NK-92 treated with Interleukin-12 subunit alpha and Interleukin-12 subunit beta, amount 100 ng/mL, for 24 hours (cell line): ENCODE data around the gene CORO1C.

Experiments
- DNase-seq: peaks from one replicate; lab custom pipeline; 2025; lab: John Stamatoyannopoulos, UW

The CORO1C gene

DNA sequence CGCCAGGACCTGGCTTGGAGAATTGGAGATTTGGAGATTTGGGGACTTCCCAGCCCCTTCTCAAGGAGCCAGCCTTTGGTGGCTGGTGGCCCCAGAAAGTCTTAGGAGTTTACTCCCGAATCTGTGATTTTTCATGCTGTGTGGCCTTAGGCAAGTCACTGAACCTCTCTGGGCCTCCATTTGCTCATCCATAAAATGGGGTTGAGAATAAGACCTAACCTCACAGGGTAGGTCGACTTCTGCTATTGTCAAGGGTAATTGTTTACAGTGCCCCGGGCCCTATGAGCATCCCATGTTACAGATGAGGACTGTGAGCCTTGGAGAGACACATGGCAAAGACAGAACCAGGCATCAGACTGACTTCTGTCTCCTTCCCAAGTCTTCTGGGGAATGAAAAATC is 117.3 kb downstream of the CORO1C start:
- DNase-seq = no peak

DNA sequence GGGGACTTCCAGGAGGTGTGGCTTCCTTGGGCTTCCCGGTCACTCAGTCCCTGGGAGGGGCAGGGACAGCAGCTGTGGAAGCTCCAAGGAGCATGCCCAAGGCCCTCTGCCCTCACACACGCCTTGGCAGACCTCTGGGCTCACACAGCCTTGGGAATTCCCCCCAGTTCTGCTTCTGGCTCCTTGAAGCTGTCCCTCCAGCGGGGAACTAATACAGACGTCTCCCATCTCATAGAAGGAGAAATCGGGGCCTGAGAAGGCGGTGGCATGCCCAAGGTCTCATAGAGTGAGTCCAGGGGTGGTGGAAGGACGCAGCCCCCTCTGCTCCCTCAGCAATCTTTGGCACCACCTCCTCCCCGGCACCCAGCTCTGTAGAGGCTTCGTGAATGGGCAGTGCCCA is 117.8 kb downstream of the CORO1C start:
- DNase-seq = no peak

GRCh38 chr12:108612788-108613282 is 118.5 kb downstream of the CORO1C start:
- no peak for DNase-seq

DNA sequence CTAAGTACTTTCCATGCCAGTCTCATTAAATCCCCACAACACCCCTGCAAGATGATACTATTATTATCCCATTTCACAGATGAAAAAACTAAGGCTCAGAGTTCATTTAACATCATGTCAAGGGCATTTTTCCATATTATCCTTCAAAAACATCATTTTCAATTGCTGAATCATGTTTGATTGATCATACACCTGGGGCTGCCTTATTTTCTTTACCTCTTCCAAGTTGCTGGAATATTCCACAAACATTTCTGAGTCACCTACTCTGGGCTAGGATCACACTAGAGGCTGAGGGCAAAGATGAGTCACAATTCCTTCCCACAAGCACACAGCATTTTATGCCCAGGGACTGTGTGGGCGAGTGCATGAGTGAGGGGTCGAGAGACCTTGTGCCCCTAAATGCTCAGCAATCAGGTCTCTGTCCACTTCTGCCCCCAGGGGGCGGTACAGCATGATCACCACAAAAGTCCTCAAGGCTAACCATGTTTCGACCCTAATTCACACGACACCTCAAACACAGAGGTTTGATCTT is 119.4 kb downstream of the CORO1C start:
- peak; percentile 30 for DNase-seq

- no peak for DNase-seq
These were observed 120.3 kb downstream of the CORO1C start for GRCh38 chr12:108610856-108611605.

DNA sequence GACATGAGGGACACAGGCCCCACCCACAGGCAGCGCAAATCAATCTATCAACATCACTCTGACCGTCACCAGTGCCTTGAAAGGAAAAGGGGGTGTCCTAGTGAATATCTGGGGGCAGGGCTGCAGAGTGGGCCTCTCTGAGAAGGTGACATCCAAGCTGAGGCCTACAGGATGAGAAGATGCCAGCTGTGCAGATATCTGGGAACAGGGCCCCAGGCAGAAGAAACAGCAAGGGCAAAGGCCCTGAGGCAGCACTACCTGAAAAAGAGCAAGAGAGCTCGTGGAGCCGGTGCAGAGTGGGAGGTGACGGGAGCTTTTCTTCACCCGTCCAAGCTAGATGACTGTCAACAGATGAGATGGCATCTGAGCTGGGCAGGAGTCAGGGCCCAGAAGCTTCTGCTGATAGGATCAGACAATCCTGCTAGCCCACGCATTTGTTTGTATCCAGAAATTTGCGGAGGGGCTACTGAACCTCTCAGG is 120.9 kb downstream of the CORO1C start:
- DNase-seq = no peak

GRCh38 chr12:108609537-108610335 is 121.6 kb downstream of the CORO1C start:
- no peak for DNase-seq

DNA sequence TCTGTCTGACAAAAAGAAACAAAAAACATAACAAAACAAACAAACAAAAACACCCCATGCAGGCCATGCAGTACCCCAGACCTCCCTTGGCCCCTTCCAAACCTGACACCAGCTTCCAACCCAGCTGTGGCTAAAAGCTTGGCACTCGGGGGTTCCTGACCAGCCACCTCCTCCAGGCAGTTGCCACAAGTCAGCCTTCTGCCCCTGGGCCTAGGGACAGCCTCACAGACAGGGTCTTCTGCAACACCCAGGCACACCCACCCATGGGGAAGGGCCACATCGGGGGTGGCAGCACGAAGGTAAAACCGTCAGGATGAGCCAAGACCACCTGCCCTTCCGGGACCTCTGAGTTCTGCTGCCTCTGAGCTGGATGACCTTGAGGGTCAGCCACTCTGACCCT is 122.7 kb downstream of the CORO1C start:
- DNase-seq = no peak

GRCh38 chr12:108607981-108608600 is 123.2 kb downstream of the CORO1C start:
- no peak for DNase-seq

DNA sequence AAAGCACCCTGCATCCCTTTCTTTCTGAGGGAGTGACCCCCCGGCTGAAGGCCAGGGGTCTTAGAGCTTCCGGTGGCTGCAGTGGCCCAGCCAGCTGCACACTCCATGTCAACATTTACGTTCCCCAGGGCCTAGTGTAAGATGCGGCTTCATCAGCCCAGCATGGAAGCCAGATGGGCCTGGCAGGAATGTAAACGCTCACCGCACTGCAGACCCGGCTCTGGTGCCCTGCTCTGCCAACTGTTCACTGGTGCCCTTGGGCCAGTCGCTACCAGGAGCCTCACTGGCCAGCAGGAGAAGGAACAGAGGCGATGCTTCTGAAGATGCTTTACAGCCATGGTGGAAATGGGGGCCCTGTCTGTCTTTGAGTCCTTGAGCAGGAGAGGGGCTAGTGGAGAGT is 124.8 kb downstream of the CORO1C start:
- DNase-seq = no peak

DNA sequence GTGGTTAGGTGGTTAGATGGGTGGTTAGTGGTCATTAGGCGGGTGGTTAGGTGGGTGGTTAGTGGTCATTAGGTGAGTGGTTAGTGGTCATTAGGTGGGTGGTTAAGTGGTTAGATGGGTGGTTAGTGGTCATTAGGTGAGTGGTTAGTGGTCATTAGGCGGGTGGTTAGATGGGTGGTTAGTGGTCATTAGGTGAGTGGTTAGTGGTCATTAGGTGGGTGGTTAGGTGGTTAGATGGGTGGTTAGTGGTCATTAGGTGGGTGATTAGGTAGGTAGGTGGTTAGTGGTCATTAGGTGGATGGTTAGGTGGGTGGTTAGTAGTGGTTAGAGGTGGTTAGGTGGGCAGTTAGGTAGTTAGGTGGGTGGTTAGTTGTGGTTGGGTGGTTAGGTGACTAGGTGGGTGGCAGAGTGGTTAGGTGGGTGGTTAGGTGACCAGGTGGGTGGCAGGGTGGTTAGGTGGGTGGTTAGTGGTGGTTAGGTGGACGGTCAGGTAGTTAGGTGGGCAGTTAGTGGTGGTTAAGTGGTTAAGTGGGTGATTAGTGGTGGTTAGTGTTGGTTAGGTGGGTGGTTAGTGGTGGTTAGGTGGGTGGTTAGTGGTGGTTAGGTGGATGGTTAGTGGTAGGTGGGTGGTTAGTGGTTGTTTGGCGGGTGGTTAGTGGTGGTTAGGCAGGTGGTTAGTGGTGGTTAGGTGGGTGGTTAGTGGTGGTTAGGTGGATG is 125.5 kb downstream of the CORO1C start:
- no peak for DNase-seq

- no peak for DNase-seq
These were observed 126.2 kb downstream of the CORO1C start for GRCh38 chr12:108605000-108605689.

GRCh38 chr12:108604208-108604941 is 126.9 kb downstream of the CORO1C start:
- no peak for DNase-seq

- no peak for DNase-seq
These were observed 127.6 kb downstream of the CORO1C start for GRCh38 chr12:108603743-108604142.

DNA sequence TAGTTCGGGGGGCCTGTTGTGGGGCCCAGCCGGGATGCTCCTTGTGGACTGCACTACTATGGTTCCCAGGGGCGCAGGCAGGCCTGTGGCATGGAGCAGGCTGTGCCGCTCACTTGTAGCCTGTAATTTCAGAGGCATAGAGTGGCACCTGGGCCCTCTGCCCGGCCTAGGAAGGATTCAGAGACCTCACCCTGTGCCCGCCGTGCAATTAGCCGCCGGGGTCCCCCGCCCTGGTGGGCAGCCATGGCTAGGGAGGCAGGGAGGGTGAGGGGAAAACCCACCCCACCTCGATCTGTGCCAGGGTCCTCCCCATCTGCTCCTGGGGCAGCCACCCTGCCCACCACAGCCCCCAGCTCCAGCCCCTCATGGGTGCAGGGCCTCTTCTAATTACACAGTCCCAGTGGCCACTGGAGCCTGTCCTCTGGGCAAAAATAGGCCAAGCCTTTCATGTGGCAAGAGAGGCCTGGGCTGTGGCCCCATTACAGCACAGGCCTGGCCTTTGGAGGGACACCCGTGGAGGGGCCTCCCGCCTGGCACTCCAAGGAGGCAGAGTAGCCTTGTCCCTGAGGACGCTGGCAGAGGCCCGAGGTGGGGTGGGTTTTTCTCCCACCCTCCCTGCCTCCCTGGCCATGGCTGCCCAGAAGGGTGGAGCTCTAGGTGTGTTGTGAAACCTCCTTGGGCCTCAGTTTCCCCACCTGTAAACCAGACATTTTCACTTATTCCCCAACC is 128.2 kb downstream of the CORO1C start:
- DNase-seq = no peak

- DNase-seq = no peak
These were observed 129.1 kb downstream of the CORO1C start for GRCh38 chr12:108602209-108602705.

DNA sequence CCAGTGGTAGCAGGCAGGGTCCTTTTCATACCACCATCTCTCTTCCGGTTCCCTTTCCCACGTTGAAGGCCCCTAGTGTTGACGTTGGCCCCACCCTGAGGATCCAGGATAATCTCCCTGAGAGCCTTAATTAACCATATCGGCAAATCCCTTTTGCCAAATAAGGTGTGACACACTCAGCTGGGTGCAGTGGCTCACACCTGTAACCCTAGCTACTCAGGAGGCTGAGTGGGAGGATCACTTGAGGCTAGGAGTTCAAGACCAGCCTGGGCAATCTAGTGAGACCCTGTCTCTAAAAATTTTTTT is 130.7 kb downstream of the CORO1C start:
- no peak for DNase-seq

GRCh38 chr12:108599948-108600701 is 131.2 kb downstream of the CORO1C start:
- no peak for DNase-seq

DNA sequence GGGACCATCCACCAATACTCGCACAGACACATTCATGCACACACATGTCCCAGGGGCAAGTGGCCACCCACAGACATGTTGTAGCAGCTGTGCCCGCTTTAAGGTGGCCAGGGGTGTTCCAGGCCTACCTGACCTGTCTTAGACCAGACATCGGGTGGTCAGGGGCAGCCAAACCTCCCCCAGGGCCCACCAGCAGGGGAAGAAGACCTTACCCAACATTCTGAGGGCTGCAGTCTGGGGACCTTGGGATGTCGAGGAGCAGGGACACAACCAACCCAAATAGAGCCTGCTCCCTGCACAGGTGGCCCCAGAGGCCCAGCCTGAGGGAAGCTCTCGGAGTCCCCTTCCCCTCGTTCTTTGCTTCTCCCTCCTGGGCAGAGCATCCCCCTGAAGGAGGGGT is 131.8 kb downstream of the CORO1C start:
- no peak for DNase-seq
